Panc1 (cell line): ENCODE results near the gene POLE4. TPM values are rescaled to one million over a fixed set of nuclear protein-coding genes. Genes with fewer than 3 reads are reported as not detected.

Experiments used
- ATAC-seq: fragments of 200-7000 bp; cut with Tn5 transposase; 2 replicates; pipeline ENCODE4 v1.9.1; 2020; ENCODE audit warnings: mild to moderate bottlenecking, moderate library complexity
- BruUV-seq: library from RNA; stranded (reverse); fragments of 400-500 nt; replicated peaks from 2 replicates; lab custom pipeline; 2021; lab: Mats Ljungman, UMichigan
- CTCF ChIA-PET: fragments of 300-600 bp; sonication (Branson Sonifier 250); formaldehyde crosslinking; loops from one replicate; lab custom pipeline; 2022; ENCODE audit warnings: antibody characterized with exemption; lab: Charles Lee
- POLR2A ChIA-PET: fragments of 300-600 bp; sonication (Branson Sonifier 250); formaldehyde crosslinking; loops from one replicate; lab custom pipeline; 2022; ENCODE audit warnings: antibody characterized with exemption; lab: Charles Lee
- DNase-seq: peaks from one replicate; pipeline ENCODE4 v3.0.0-alpha.2; 2010; ENCODE audit warnings: low read depth, low spot score
- H3K27ac ChIP-seq: 2 replicates; pipeline ENCODE4 v1.5.1; 2011; ENCODE audit warnings: mild to moderate bottlenecking, low read length, inconsistent platforms
- H3K27me3 ChIP-seq: fragments of 200-500 bp; sonication (Bioruptor generic); 2 replicates; pipeline ENCODE4 v1.6.0; 2014; ENCODE audit warnings: low read length, inconsistent platforms; ENCODE audit not compliant: control insufficient read depth, insufficient read depth
- H3K36me3 ChIP-seq: fragments of 200-500 bp; sonication (Bioruptor generic); 2 replicates; pipeline ENCODE4 v1.5.1; 2014; ENCODE audit warnings: inconsistent platforms, mild to moderate bottlenecking, low read length, moderate library complexity; ENCODE audit not compliant: control insufficient read depth, insufficient read depth
- H3K4me1 ChIP-seq: 2 replicates; pipeline ENCODE4 v1.5.1; 2011; ENCODE audit warnings: inconsistent platforms, mild to moderate bottlenecking, low read length, moderate library complexity; ENCODE audit not compliant: control insufficient read depth, insufficient read depth
- H3K4me3 ChIP-seq, 2 experiments: 2 replicates each; pipeline ENCODE4 v1.5.1; 2011 to 2012; ENCODE audit warnings: low read depth in 2 of 2, low read length in 2 of 2, mild to moderate bottlenecking in 2 of 2, inconsistent platforms in 1 of 2, moderate library complexity in 1 of 2
- H3K9me3 ChIP-seq: fragments of 200-500 bp; sonication (Bioruptor generic); 2 replicates; pipeline ENCODE4 v1.5.1; 2014; ENCODE audit warnings: low read depth, mild to moderate bottlenecking, inconsistent platforms, low read length, moderate library complexity; ENCODE audit not compliant: control insufficient read depth, insufficient read depth
- CTCF ChIP-seq: fragments of 450-650 bp; IDR thresholded peaks from 2 replicates; pipeline ENCODE4 v1.5.1; 2017; ENCODE audit warnings: mild to moderate bottlenecking
- POLR2AphosphoS5 ChIP-seq: IDR thresholded peaks from 2 replicates; pipeline ENCODE4 v1.6.1; 2012; ENCODE audit warnings: mild to moderate bottlenecking, low read depth, low read length, moderate library complexity
- REST ChIP-seq, 2 experiments: IDR thresholded peaks; 2 replicates each; pipeline ENCODE4 v1.6.1; 2011 to 2012; ENCODE audit warnings: low read depth in 2 of 2, control low read depth in 1 of 2, low read length in 1 of 2, mild to moderate bottlenecking in 1 of 2, moderate library complexity in 1 of 2; ENCODE audit not compliant: insufficient read depth in 1 of 2
- SIN3A ChIP-seq: IDR thresholded peaks from 2 replicates; pipeline ENCODE4 v1.6.1; 2012; ENCODE audit warnings: low read depth, mild to moderate bottlenecking, low read length, moderate library complexity, borderline replicate concordance; ENCODE audit not compliant: insufficient read depth
- TCF7L2 ChIP-seq: IDR thresholded peaks from 2 replicates; pipeline ENCODE4 v1.6.1; 2011; ENCODE audit warnings: mild to moderate bottlenecking, low read depth, low read length, inconsistent platforms
- in situ Hi-C: cut with HindIII; loops from 2 replicates; pipeline ENCODE4 v1.10.0; 2016; ENCODE audit warnings: low sequenced_read_pairs, low pct_unique_long_range_greater_than_20kb
- intact Hi-C: fragments of 100-400 bp; cut with micrococcal nuclease; formaldehyde crosslinking; loops from one replicate; pipeline ENCODE4 v1.10.0; 2022; ENCODE audit not compliant: unreplicated experiment
- total RNA-seq: library from RNA; stranded (reverse); gene quantifications from one replicate; pipeline ENCODE4 v1.2.1, GENCODE V29; 2021; ENCODE audit not compliant: unreplicated experiment

Gene POLE4
- total RNA-seq, 1 experiment from 2014 or later = 103 TPM

- intact Hi-C loops = loop anchor here (2.0 to 10.0 kb wide), 3 partner anchors 135 to 485 kb away; no protein-coding TSS in a partner anchor
- in situ Hi-C loops = no loop called here
- Histone ChIP-seq H3K27me3 (no peaks in the 10 kb centered on the region), H3K36me3 (no peaks in the 10 kb centered on the region), H3K4me3 (peak overlapping the region; percentile 38 to 70), H3K4me1 (no peaks in the 10 kb centered on the region), H3K27ac (no peak overlapping the region), H3K9me3 (no peaks in the 10 kb centered on the region)
- ChIA-PET POLR2A (no interaction called here), CTCF (interaction anchor here (0.5 to 1.1 kb wide), 3 partner anchors 10 to 1694 kb away, joined by 3 to 5 read pairs (median 5); no protein-coding TSS in a partner anchor)
- peak; percentile 94 for TF ChIP-seq CTCF
- TF ChIP-seq SIN3A = no peak
- peak; percentile 40; the same call in 1 of the 2 replicates for TF ChIP-seq TCF7L2
- TF ChIP-seq REST (IDR thresholded peaks at IDR 0.05; ENCODE audit: insufficient read depth in 1 of 2, low read depth in 2 of 2, low read length in 1 of 2) = 0 out of 4 replicates have a peak, but pooled peaks of 1 of the 2 experiments have one; percentile 9
- no peak for TF ChIP-seq POLR2AphosphoS5
- peak; percentile 83 for ATAC-seq
- no TSS peak for BruUV-seq
- peak; percentile 38 for DNase-seq
Observed at GRCh38 chr2:74919827-74920226, 38.6 kb upstream of the POLE4 start.

GRCh38 chr2:74921236-74921736 is 37.2 kb upstream of the POLE4 start:
- no TSS peak for BruUV-seq
- Histone ChIP-seq H3K9me3 (no peaks in the 10 kb centered on the region), H3K36me3 (no peaks in the 10 kb centered on the region), H3K27me3 (no peaks in the 10 kb centered on the region), H3K4me1 (no peaks in the 10 kb centered on the region), H3K27ac (no peak overlapping the region), H3K4me3 (no peak overlapping the region)
- intact Hi-C loops (loop anchor here (5.0 kb wide), 1 partner anchor 316 kb away; no protein-coding TSS in a partner anchor), in situ Hi-C loops (no loop called here)
- no peak for TF ChIP-seq TCF7L2
- no peak for TF ChIP-seq SIN3A
- no peak for TF ChIP-seq CTCF
- no peak for TF ChIP-seq POLR2AphosphoS5
- no peak for TF ChIP-seq REST (IDR thresholded peaks at IDR 0.05; ENCODE audit: insufficient read depth in 1 of 2, low read depth in 2 of 2, low read length in 1 of 2)
- ChIA-PET POLR2A (no interaction called here), CTCF (no interaction called here)
- DNase-seq (no peak), ATAC-seq (no peak)
